Activated naive CD8-positive, alpha-beta T cell treated with anti-CD3 and anti-CD28 coated beads, Interleukin-2, amount 10 ng/mL, durations not matched to agents 7 days and 5 days (primary cell): Measurements from ENCODE around the gene SRRD. TPM values are rescaled to one million over a fixed set of nuclear protein-coding genes. Genes with fewer than 3 reads are reported as not detected.
A peak's percentile ranks its signal among the peaks of the same experiment; 100 is the strongest.
"Not testable (repeated sequence)": the region's sequence is repeated elsewhere in the genome, so short reads cannot be mapped to it uniquely, and the experiment has no call there.

ENCODE experiments used
- ATAC-seq: fragments of 150-1000 bp; cut with Tn5 transposase; one replicate; pipeline ENCODE4 v1.10.0; 2021; ENCODE audit warnings: low read depth, moderate library complexity
- POLR2A ChIA-PET: fragments of 350-600 bp; sonication (Branson Sonifier 250); formaldehyde crosslinking; loops from one replicate; lab custom pipeline; 2021; ENCODE audit warnings: antibody characterized with exemption; lab: Charles Lee
- DNase-seq: peaks from one replicate; pipeline ENCODE4 v3.0.0; 2021
- H3K27ac Mint-ChIP-seq: one replicate; pipeline ENCODE4 v1.8.0; 2022; ENCODE audit warnings: mild to moderate bottlenecking, mixed read lengths
- H3K27me3 Mint-ChIP-seq: one replicate; pipeline ENCODE4 v1.8.0; 2022; ENCODE audit warnings: mild to moderate bottlenecking, moderate library complexity, mixed read lengths
- H3K36me3 Mint-ChIP-seq: one replicate; pipeline ENCODE4 v1.8.0; 2021; ENCODE audit warnings: mild to moderate bottlenecking, mixed read lengths
- H3K4me1 Mint-ChIP-seq: one replicate; pipeline ENCODE4 v1.8.0; 2021; ENCODE audit warnings: mixed read lengths
- H3K4me3 Mint-ChIP-seq: one replicate; pipeline ENCODE4 v1.8.0; 2022; ENCODE audit warnings: mild to moderate bottlenecking, moderate library complexity, mixed read lengths
- H3K9me3 Mint-ChIP-seq: one replicate; pipeline ENCODE4 v1.8.0; 2021; ENCODE audit warnings: mixed read lengths
- total RNA-seq, 2 experiments: library from RNA; stranded (reverse); gene quantifications; one replicate each; pipeline ENCODE4 v1.2.3, GENCODE V29; 2021

SRRD gene
- total RNA-seq, 2 experiments from 2014 or later, result 18.9 to 19.2 TPM

DNA sequence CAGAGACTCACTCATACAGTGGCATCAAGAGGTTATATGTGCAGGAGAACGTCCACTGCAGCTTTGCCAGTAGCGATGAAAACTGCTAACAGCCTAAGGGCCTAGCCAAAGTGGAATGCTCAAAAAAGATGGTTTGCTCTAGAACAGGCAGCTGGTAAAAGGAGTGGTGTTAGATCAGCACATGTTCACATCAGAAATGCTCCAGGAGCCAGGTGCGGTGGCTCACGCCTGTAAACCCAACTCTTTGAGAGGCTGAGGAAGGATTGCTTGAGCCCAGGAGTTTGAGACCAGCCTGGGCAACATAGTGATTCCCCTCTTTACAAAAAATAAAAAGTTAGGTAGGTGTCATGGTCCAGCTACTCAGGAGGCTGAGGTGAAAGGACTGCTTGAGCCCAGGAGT is 38.9 kb downstream of the SRRD start:
- H3K4me3 Mint-ChIP-seq, result no peak overlapping the region
- peaks cover 14% of the 10 kb centered on the region for H3K36me3 Mint-ChIP-seq
- no peaks in the 10 kb centered on the region for H3K27me3 Mint-ChIP-seq
- ATAC-seq, result no peak
- POLR2A ChIA-PET, result no interaction called here
- no peak overlapping the region for H3K27ac Mint-ChIP-seq
- H3K9me3 Mint-ChIP-seq, result no peaks in the 10 kb centered on the region
- no peak for DNase-seq
- peaks cover 1% of the 10 kb centered on the region for H3K4me1 Mint-ChIP-seq

DNA sequence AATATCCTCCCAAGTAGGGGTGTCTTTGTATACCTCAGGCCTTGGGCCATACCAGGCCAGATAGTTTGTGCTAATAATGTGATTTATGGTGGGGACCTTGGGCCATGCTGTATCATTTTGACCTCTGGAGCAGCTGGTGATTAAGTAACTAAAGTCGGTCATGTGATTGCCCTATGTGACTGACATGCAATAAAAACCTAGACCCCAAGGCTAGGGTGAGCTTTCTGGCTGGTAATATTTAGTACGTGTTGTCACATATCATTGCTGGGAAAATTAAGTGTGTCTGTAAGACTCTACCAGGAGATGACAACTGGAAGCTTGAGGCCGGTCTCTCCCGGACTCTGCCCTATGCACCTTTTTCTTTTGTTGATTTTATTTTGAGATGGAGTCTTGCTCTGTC is 41.2 kb downstream of the SRRD start:
- Mint-ChIP-seq H3K4me1 (peaks cover 2% of the 10 kb centered on the region), H3K4me3 (no peak overlapping the region), H3K27ac (no peak overlapping the region), H3K36me3 (peaks cover 16% of the 10 kb centered on the region), H3K9me3 (no peaks in the 10 kb centered on the region), H3K27me3 (no peaks in the 10 kb centered on the region)
- DNase-seq (no peak), ATAC-seq (no peak)
- POLR2A ChIA-PET, result no interaction called here

- DNase-seq (no peak), ATAC-seq (no peak)
- peaks cover 20% of the 10 kb centered on the region for H3K36me3 Mint-ChIP-seq
- no peak overlapping the region for H3K27ac Mint-ChIP-seq
- no peak overlapping the region for H3K4me3 Mint-ChIP-seq
- H3K9me3 Mint-ChIP-seq, result no peaks in the 10 kb centered on the region
- POLR2A ChIA-PET, result no interaction called here
- peaks cover 3% of the 10 kb centered on the region for H3K4me1 Mint-ChIP-seq
- no peaks in the 10 kb centered on the region for H3K27me3 Mint-ChIP-seq
Observed at GRCh38 chr22:26525946-26526564, 42.4 kb downstream of the SRRD start.

DNA sequence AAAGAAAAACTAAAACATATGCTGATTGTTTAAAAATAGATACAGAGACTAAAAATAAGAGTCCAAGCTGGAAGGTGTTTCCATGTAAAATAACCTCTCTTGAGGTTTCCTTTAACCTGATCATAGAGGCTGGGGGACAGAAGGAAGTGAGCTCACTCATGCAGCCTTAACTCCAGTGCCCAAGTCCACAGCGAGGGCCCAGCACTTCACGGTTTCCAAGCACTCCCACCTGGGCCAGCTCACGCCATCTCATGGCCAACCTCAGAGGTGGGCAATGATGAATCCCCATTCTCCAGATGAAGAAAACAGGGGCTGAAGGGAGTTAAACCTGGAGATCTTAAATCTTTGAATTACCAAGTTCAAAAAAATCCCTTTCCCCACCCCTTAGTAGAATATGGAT is 43.5 kb downstream of the SRRD start:
- Mint-ChIP-seq H3K4me1 (peaks cover 3% of the 10 kb centered on the region), H3K27ac (peak overlapping the region; percentile 56), H3K27me3 (no peaks in the 10 kb centered on the region), H3K4me3 (no peak overlapping the region), H3K36me3 (peaks cover 22% of the 10 kb centered on the region), H3K9me3 (no peaks in the 10 kb centered on the region)
- POLR2A ChIA-PET, result no interaction called here
- ATAC-seq (no peak), DNase-seq (no peak)

DNA sequence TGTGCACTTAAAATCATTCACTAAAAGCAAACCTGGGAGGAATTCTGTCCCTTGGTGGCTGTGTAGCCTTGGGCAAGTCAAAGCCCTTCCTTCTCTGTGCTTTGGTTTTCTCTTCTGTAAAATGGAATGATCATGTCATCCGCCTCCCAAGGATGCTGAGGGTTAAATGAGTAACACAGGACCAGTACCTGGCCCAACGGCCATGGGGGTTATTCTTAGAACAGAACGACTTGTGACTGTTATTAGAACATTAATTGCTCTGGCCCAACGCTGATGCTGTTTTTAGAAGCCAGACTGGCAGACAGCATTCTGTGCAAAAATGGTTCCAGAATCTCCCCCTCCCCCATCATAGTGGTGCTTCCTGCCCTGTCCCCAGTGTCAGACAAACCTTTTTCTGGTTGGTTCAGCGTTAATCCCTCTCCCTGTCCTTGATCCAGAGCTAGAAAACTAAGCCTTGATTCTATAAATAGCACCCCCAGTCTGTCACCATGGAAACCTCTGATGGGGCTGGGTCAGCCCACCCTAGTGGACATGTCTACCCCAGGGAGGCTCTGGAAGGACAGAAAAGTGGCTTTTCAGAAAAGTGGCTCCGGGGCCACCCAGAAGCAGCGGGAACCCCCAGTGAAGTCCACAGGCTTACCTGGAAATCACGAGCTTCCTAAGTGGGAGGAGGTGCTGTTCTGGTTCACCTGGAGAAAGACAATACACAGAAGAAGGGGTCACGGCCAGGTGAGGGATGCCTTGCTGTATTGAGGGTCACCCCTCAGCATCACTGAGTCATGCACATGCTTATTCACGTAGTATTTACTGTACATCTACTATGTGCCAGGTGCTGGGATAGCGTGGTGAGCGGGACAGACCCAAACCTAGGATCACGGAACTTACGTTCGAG is 44.1 kb downstream of the SRRD start:
- POLR2A ChIA-PET, result no interaction called here

DNA sequence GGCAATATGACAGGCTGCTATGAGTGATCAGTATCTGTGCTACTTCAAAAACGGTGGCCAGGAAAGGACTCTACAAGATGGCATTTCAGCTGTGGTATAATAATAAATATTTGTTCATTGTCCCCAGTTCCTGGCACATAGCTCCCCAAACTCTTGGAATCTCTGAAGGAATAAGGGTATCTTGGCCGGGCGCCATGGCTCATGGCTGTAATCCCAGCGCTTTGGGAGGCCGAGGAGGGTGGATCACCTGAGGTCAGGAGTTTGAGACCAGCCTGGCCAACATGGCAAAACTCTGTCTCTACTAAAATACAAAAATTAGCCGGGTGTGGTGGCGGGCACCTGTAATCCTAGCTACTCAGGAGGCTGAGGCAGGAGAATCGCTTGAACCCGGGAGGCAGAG is 44.8 kb downstream of the SRRD start:
- H3K27ac Mint-ChIP-seq, POLR2A ChIA-PET, H3K27me3 Mint-ChIP-seq, ATAC-seq, H3K9me3 Mint-ChIP-seq, H3K4me3 Mint-ChIP-seq, H3K4me1 Mint-ChIP-seq, DNase-seq: not testable (repeated sequence)
- H3K36me3 Mint-ChIP-seq, result peaks cover 22% of the 10 kb centered on the region

More for the DNA sequence above, 44.1 kb downstream of the SRRD start:
- peaks cover 3% of the 10 kb centered on the region for H3K4me1 Mint-ChIP-seq
- no peaks in the 10 kb centered on the region for H3K9me3 Mint-ChIP-seq
- H3K36me3 Mint-ChIP-seq, result peaks cover 22% of the 10 kb centered on the region
- DNase-seq, result no peak
- no peak overlapping the region for H3K27ac Mint-ChIP-seq
- H3K4me3 Mint-ChIP-seq, result no peak overlapping the region
- no peak for ATAC-seq
- H3K27me3 Mint-ChIP-seq, result no peaks in the 10 kb centered on the region

- Mint-ChIP-seq H3K27me3 (no peaks in the 10 kb centered on the region), H3K4me1 (peaks cover 3% of the 10 kb centered on the region), H3K27ac (no peak overlapping the region), H3K4me3 (no peak overlapping the region), H3K9me3 (no peaks in the 10 kb centered on the region), H3K36me3 (peaks cover 22% of the 10 kb centered on the region)
- DNase-seq (no peak), ATAC-seq (no peak)
- POLR2A ChIA-PET, result no interaction called here
Observed at GRCh38 chr22:26529345-26529744, 45.7 kb downstream of the SRRD start.

- H3K27ac Mint-ChIP-seq, result no peak overlapping the region
- POLR2A ChIA-PET, result interaction anchor here (0.7 kb wide), 1 partner anchor 10 kb away, joined by 3 read pairs; no protein-coding TSS in a partner anchor
Observed at GRCh38 chr22:26534171-26534855, 50.6 kb downstream of the SRRD start.

DNA sequence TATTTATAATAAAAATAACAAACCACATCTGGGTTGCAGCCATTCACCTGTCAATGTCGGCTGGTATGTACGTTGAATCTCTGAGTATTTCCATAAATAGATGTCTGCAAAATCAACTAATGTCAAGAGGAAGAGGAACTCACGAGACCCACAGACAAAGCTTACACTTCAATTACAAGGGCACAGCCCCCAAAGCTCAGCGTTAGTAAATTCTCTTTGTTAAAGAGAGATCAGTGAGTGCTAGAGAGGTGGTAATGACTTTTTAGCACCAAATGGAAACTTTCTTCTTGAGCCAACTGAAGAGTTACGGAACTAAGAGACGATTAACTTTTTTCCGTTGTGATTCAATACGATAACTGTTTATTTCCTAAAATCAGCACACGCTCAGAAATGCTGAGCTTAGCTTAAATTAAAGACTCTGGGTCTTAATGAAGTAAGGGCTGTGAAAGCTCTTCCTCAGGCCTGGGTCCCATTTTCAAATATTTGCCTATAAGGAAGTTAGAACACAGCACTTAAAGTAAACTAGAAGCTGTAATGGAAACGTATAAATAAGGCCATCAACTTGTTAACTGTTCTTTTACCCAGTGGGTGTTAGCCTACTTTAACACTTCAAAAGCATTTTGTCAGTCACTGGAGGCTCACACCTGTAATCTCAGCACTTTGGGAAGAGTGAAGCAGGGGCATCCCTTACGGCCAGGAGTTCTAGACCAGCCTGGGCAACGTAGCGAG is 51.4 kb downstream of the SRRD start:
- H3K27me3 Mint-ChIP-seq, result no peaks in the 10 kb centered on the region
- H3K36me3 Mint-ChIP-seq, result peaks cover 25% of the 10 kb centered on the region
- no peak overlapping the region for H3K4me3 Mint-ChIP-seq
- H3K4me1 Mint-ChIP-seq, result peaks cover 7% of the 10 kb centered on the region
- H3K9me3 Mint-ChIP-seq, result no peaks in the 10 kb centered on the region
- POLR2A ChIA-PET, result interaction anchor here (0.7 kb wide), 1 partner anchor 9 kb away, joined by 3 read pairs; no protein-coding TSS in a partner anchor
- DNase-seq (no peak), ATAC-seq (no peak)
- no peak overlapping the region for H3K27ac Mint-ChIP-seq

More at GRCh38 chr22:26534171-26534855, 50.6 kb downstream of the SRRD start:
- H3K36me3 Mint-ChIP-seq, result peaks cover 26% of the 10 kb centered on the region
- H3K4me3 Mint-ChIP-seq, result no peak overlapping the region
- no peaks in the 10 kb centered on the region for H3K27me3 Mint-ChIP-seq
- H3K9me3 Mint-ChIP-seq, result no peaks in the 10 kb centered on the region
- DNase-seq (no peak), ATAC-seq (no peak)
- peaks cover 7% of the 10 kb centered on the region for H3K4me1 Mint-ChIP-seq

DNA sequence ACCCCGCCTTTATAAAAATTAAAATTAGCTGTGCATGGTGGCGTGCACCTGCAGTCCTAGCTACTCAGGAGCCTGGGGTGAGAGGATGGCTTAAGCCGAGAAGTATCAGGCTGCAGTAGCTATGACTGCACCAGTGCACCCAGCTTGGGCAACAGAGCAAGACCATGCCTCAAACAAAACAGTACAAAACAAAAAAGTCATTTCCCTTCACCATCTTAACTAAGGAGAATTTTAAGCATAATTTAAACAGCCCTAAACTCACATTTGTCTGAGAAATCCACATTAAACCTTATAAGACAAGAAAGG is 51.9 kb downstream of the SRRD start:
- no peak for ATAC-seq
- H3K4me3 Mint-ChIP-seq, result no peak overlapping the region
- no peak overlapping the region for H3K27ac Mint-ChIP-seq
- no peaks in the 10 kb centered on the region for H3K27me3 Mint-ChIP-seq
- POLR2A ChIA-PET, result no interaction called here
- no peak for DNase-seq
- H3K4me1 Mint-ChIP-seq, result peaks cover 6% of the 10 kb centered on the region
- H3K36me3 Mint-ChIP-seq, result peaks cover 27% of the 10 kb centered on the region
- H3K9me3 Mint-ChIP-seq, result no peaks in the 10 kb centered on the region

DNA sequence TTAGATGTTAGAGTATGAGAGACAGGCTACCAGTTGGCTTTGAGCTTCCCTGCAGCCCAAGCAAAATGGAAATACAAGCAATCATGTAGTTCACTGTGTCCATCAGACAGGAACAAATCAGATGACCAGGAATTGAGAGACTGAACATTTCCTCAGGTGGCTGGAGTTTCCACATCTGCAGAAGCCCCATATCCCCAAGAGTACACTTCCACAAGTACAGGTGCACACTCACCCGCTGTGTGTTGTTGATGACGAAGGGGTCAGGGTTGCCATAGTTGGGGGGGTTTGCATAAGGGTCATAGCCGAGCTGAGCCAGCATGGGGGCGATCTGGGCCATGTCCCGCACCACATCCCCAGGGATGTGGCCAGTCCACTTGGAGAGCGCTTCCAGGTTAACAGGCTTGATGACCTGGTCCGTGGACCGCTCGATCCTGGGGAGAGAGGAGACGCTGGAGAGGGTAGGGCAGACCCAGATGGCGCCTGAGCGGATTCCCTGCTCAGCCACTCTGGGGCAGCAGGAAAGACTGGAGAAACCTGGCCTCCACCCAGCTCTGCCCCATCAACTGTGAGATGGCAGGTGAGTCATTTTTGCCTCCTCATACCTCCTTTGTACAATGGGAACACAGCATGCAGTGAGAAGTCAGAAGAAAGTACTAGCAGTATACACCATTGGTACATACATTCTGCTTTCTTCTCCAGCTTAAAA is 52.5 kb downstream of the SRRD start:
- DNase-seq (no peak), ATAC-seq (no peak)
- H3K4me1 Mint-ChIP-seq, result peaks cover 6% of the 10 kb centered on the region
- H3K9me3 Mint-ChIP-seq, result no peaks in the 10 kb centered on the region
- POLR2A ChIA-PET, result no interaction called here
- peaks cover 25% of the 10 kb centered on the region for H3K36me3 Mint-ChIP-seq
- no peaks in the 10 kb centered on the region for H3K27me3 Mint-ChIP-seq
- H3K27ac Mint-ChIP-seq, result no peak overlapping the region
- H3K4me3 Mint-ChIP-seq, result no peak overlapping the region

GRCh38 chr22:26536762-26537134 is 53.1 kb downstream of the SRRD start:
- Mint-ChIP-seq H3K27ac (no peak overlapping the region), H3K36me3 (peaks cover 25% of the 10 kb centered on the region), H3K4me1 (peaks cover 6% of the 10 kb centered on the region), H3K4me3 (no peak overlapping the region), H3K27me3 (no peaks in the 10 kb centered on the region), H3K9me3 (no peaks in the 10 kb centered on the region)
- ATAC-seq, result no peak
- POLR2A ChIA-PET, result no interaction called here
- no peak for DNase-seq

- Mint-ChIP-seq H3K9me3 (no peaks in the 10 kb centered on the region), H3K27ac (no peak overlapping the region), H3K4me3 (no peak overlapping the region), H3K4me1 (peaks cover 30% of the 10 kb centered on the region), H3K27me3 (no peaks in the 10 kb centered on the region), H3K36me3 (peaks cover 26% of the 10 kb centered on the region)
- ATAC-seq, result no peak
- POLR2A ChIA-PET, result no interaction called here
- no peak for DNase-seq
Observed at GRCh38 chr22:26540119-26540518, 56.4 kb downstream of the SRRD start.
